ENCODE results near the gene ANKRD6.

The ANKRD6 gene

DNA sequence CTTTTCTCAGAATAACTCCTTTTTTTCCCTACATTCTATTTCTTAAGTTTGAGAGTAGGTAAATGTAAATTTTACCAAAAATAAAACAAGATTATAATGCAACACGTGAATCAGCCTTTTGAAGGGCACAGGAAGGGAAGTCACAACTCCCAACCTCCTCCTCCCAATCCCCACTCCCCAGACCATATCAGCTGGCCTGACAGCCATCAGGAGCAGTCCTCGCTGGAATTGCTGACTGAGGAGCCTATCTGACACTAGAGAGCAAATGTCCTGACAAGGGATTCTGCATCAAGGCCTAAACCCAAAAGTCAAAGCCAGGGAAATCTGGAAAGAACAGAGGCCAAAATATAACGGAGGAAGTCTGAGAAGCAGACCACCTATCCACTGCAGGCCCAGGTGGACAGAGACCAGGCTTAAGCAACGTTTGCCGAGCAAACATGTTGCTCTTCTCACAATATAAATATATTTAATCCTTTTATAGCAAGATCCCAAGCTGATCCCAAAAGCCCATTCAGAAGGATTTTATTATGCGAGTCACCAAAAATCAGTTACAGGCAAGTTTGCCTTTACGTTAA lies 23.4 kb upstream of the ANKRD6 start:
- peaks cover 11% of the 10 kb centered on the region for H3K27me3 Mint-ChIP-seq
- no peak for DNase-seq
- no peaks in the 10 kb centered on the region for H3K9me3 Mint-ChIP-seq
- no peak overlapping the region for H3K27ac Mint-ChIP-seq
- no peaks in the 10 kb centered on the region for H3K36me3 Mint-ChIP-seq (ENCODE audit: low read depth)
- H3K4me1 Mint-ChIP-seq (ENCODE audit: low read depth) = peaks cover 22% of the 10 kb centered on the region
- no peak overlapping the region for H3K4me3 Mint-ChIP-seq

DNA sequence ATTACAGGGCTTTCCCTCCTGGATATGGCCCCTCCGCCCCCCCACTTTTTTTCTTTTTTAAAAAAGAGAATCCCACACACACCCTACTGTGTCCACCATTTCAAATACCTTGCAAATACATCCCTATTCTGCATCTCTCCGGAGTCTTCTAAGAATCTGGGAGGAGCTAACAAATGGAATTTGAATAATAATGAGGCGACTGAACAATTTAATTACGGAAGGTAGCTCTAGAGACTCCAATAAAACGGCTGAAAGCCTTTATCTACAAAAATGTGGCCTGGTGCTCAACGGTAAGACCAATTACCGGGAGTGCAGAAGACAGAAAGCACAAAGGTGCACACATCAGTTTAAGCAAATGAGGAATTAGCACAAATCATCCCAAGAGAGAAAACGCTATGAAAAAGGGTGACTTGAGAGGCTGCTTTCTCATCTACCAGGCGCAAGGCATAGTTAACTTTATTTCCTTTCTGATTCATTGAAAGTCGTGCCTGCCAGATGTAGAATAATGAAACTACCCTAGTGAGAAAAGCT lies 22.7 kb upstream of the ANKRD6 start:
- H3K27me3 Mint-ChIP-seq = peaks cover 11% of the 10 kb centered on the region
- peak overlapping the region; percentile 79 for H3K4me3 Mint-ChIP-seq
- H3K4me1 Mint-ChIP-seq (ENCODE audit: low read depth) = peaks cover 22% of the 10 kb centered on the region
- H3K27ac Mint-ChIP-seq = peak overlapping the region; percentile 47
- no peaks in the 10 kb centered on the region for H3K36me3 Mint-ChIP-seq (ENCODE audit: low read depth)
- no peak for DNase-seq
- no peaks in the 10 kb centered on the region for H3K9me3 Mint-ChIP-seq

DNA sequence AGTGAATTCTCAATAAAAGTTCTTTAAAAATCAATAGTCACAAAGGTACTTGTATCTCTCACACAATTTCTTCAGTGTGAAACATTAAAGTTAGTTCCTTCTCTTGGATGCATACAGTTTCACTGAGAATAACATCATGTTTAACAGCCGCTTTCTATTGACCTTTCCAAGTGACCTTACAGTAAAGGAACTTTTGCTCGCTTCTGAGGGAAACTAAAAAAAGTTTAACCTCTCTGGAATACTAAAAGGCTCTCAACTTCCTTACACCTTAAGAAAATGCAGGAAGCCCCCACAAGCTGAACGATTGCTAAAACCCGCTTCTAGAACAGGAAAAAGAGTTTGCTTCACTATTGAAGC lies 22.2 kb upstream of the ANKRD6 start:
- Mint-ChIP-seq H3K4me1 (ENCODE audit: low read depth) (peaks cover 22% of the 10 kb centered on the region), H3K27me3 (peaks cover 11% of the 10 kb centered on the region), H3K9me3 (no peaks in the 10 kb centered on the region), H3K36me3 (ENCODE audit: low read depth) (no peaks in the 10 kb centered on the region), H3K27ac (peak overlapping the region; percentile 71), H3K4me3 (peak overlapping the region; percentile 79)
- no peak for DNase-seq

DNA sequence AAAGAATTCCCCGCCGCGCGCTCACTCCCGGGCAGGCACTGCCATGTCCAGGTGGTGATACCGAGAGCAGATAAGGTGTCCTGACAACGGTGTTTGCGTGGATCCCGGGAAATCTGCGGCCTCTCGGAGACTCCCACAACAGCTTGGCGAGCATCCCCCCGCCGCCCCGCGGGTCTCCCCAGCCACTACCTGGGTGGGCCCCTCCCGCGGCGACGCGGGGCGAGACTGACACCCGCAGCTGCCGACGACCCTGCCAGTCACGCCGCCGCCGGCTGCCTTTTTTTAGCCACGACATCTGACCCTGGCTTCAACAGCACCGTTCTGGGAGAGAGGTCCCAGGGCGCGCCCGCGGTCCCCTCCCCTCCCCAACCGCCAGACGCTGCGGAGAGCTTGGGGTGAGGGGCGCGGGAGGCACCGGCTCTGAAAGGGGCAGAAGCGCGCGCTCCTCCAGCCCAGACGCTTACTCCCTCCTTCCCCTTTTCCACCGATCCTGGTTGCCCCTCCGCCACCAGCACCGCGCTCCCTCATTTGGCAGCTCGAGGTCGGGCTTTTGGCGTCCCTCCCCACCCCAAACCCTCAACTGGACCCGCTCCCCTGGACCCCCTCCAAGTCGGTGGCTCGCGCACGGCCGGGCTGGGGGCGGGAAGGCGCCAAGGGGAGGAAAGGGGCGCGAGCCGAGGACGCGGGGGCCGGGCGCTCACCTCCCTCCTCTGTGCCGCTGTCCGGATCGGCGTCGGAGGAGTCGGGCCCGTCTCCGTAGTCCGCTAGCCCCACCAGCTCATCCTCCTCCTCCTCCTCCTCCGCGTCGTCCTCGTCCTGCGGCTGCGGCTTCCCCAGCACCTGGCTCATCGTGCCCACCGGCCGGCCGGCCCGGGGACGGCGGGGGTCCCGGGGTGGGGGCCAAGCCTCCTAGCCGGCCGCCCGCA lies 21.5 kb upstream of the ANKRD6 start:
- Mint-ChIP-seq H3K27ac (peak overlapping the region; percentile 71), H3K4me1 (ENCODE audit: low read depth) (peaks cover 22% of the 10 kb centered on the region), H3K9me3 (no peaks in the 10 kb centered on the region), H3K36me3 (ENCODE audit: low read depth) (no peaks in the 10 kb centered on the region), H3K27me3 (peaks cover 11% of the 10 kb centered on the region), H3K4me3 (peak overlapping the region; percentile 79)
- DNase-seq = peak; percentile 68

DNA sequence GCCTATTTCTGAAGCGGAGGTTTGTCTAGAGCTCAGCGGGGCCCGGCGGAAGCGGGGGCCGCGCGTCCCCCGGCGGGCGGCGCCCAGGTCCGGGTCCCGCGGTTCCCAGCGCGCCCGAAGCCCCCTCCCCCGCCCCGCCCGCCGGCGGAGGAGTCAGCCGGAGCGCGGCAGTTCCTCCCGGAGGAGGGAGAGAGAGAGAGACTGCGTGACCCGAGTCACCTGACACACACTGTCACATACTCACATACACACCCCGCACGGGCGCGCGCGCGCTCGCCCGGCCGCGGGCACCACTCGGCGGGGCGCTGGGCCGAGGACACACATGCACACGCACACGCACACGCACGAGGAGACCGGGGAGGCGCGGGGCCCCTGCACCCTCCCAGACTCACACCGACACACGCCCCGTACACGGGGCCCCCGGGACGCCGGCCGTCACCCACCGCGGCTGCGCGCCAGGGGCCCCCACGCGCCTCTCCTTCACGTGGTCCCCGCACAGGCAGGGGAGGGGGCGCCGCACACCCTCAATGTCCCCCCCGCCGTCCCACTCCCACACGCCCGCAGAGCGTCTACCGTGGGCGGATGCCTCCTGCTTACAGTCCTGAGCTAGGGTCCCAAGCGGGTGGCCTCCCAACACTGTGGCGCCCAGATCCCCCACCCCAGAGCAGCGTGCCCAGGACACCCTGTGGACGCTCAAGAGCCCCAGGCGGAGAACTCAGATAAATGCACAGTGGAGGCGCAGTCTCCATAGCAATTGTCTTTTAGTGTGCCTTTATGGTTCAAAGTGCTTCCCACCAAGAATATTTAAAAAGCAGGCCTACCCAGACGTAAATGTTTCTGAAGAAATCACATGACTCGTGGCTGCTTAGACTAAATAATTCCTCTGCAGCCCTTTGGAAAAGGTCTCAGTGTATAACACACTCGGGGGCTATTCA lies 20.6 kb upstream of the ANKRD6 start, which contains the start of gene RRAGD:
TSS of gene RRAGD (minus strand) at position 203 of the 935 bp plus-strand sequence. CDS start 280 bp downstream, outside the sequence.
- peak within 1 kb of the TSS; percentile 85 for H3K4me3 Mint-ChIP-seq
- peak within 1 kb of the TSS; percentile 88 for H3K27ac Mint-ChIP-seq
- H3K9me3 Mint-ChIP-seq = no peaks in the 10 kb centered on the region
- peak; percentile 76 for DNase-seq
- H3K27me3 Mint-ChIP-seq = peaks cover 11% of the 10 kb centered on the region
- peaks cover 22% of the 10 kb centered on the region for H3K4me1 Mint-ChIP-seq (ENCODE audit: low read depth)
- H3K36me3 Mint-ChIP-seq (ENCODE audit: low read depth) = no peaks in the 10 kb centered on the region

- Mint-ChIP-seq H3K27me3 (peaks cover 11% of the 10 kb centered on the region), H3K9me3 (no peaks in the 10 kb centered on the region), H3K27ac (peak overlapping the region; percentile 88), H3K36me3 (ENCODE audit: low read depth) (no peaks in the 10 kb centered on the region), H3K4me3 (peak overlapping the region; percentile 85), H3K4me1 (ENCODE audit: low read depth) (peaks cover 22% of the 10 kb centered on the region)
- peak; percentile 36 for DNase-seq
These were observed 19.9 kb upstream of the ANKRD6 start for GRCh38 chr6:89413006-89413400.

DNA sequence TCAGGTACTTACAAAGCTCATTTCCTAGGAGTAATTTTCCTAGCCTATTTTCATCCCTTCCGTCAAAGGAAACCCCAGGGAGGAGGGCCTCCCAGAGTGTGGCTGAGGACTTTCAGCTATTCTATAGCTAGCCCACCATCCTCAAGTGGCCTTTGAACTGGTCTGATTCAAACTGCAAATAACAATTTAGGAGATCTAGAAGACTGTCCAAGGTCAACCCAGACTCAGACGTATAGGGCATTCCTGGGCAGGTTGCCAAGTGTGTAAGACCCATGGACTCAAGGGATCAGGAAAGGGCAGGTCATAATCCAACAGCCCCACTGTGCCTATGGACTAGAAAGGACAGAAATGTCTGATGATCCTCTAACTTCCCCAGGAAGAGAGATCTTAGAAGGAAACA lies 18.7 kb upstream of the ANKRD6 start:
- no peak for DNase-seq
- Mint-ChIP-seq H3K9me3 (no peaks in the 10 kb centered on the region), H3K27me3 (peaks cover 11% of the 10 kb centered on the region), H3K4me1 (ENCODE audit: low read depth) (peaks cover 22% of the 10 kb centered on the region), H3K27ac (no peak overlapping the region), H3K4me3 (no peak overlapping the region), H3K36me3 (ENCODE audit: low read depth) (no peaks in the 10 kb centered on the region)

DNA sequence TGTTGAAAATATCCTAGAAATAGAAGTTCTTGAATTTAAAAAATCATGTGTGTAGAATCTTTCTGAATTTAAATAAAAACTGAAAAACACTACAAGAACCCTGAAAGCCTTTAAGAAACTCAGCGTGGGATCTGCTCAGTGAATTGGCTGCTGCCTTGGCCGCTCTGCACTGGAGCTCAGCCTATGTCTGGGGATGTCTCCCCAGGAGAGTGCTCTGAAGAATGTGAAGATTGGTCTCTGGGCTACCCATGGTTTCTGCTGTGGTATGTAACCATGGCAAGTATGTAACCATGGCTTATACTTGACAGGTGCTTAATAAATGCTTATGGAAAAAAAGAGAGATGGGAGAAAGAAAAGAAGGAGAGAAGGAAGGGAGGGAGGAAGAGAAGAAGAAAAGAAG lies 17.8 kb upstream of the ANKRD6 start:
- Mint-ChIP-seq H3K27me3 (peaks cover 14% of the 10 kb centered on the region), H3K4me1 (ENCODE audit: low read depth) (peaks cover 21% of the 10 kb centered on the region), H3K36me3 (ENCODE audit: low read depth) (no peaks in the 10 kb centered on the region), H3K9me3 (no peaks in the 10 kb centered on the region), H3K4me3 (no peak overlapping the region), H3K27ac (no peak overlapping the region)
- DNase-seq = no peak

DNA sequence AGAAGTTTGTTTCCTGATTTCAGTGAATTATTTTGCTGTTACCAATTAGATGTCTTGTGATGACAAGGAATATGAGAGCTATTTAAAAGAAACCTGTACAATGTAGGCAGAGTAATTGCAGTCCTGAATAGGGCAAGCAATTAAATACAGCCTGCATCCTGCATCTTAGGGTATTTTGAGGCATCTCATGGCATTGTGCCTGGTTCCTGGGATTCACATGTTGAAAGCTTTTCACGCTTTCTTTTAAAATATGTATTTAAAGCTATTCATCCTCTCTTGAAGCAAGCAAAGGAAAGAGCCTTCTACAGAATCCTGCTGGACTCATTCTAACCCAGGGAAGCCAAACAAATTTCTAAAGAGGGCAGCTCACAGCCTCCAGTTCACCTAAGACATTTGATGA lies 16.2 kb upstream of the ANKRD6 start:
- DNase-seq = no peak
- H3K27ac Mint-ChIP-seq = no peak overlapping the region
- H3K4me3 Mint-ChIP-seq = no peak overlapping the region
- no peaks in the 10 kb centered on the region for H3K9me3 Mint-ChIP-seq
- peaks cover 13% of the 10 kb centered on the region for H3K4me1 Mint-ChIP-seq (ENCODE audit: low read depth)
- H3K36me3 Mint-ChIP-seq (ENCODE audit: low read depth) = no peaks in the 10 kb centered on the region
- peaks cover 14% of the 10 kb centered on the region for H3K27me3 Mint-ChIP-seq

DNA sequence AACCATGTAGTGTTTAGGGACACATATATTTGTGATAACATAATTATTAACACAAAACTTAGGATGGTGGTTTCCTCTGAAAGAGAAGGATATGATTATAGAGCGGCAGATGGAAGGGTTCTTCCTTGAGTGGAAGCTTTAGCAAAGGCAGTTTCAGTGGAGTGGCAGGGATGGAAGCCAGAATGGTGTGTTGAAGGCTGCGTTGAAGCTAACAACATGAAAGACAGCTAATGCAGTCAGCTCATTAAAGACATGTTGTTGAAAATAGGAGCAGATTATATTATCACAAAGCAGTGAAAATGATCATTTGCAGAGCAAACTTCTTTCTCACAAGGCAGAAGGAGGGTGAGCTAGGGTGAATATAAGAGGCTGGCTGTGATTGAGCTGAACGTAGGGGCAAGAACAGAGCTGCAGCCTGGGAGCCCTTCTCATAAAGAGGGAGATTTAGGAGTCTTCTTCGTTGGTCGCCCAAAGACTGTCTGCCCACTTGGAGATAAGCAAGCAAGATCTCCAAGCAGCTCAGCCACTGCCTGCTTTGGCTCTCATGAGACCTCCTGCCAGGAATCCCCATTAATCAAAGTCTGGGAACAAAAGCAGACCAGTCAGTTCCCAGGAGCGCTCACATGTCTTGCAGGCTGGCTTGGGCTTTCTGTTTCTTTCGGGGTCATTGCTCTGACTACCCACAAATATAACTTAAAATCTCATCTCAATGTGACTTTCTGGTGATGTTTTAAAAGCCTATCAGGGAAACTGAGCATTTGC lies 2.6 kb upstream of the ANKRD6 start:
- no peaks in the 10 kb centered on the region for H3K9me3 Mint-ChIP-seq
- no peak overlapping the region for H3K4me3 Mint-ChIP-seq
- no peak for DNase-seq
- H3K27me3 Mint-ChIP-seq = peaks cover 6% of the 10 kb centered on the region
- peaks cover 21% of the 10 kb centered on the region for H3K4me1 Mint-ChIP-seq (ENCODE audit: low read depth)
- H3K36me3 Mint-ChIP-seq (ENCODE audit: low read depth) = peaks cover 2% of the 10 kb centered on the region
- no peak overlapping the region for H3K27ac Mint-ChIP-seq

DNA sequence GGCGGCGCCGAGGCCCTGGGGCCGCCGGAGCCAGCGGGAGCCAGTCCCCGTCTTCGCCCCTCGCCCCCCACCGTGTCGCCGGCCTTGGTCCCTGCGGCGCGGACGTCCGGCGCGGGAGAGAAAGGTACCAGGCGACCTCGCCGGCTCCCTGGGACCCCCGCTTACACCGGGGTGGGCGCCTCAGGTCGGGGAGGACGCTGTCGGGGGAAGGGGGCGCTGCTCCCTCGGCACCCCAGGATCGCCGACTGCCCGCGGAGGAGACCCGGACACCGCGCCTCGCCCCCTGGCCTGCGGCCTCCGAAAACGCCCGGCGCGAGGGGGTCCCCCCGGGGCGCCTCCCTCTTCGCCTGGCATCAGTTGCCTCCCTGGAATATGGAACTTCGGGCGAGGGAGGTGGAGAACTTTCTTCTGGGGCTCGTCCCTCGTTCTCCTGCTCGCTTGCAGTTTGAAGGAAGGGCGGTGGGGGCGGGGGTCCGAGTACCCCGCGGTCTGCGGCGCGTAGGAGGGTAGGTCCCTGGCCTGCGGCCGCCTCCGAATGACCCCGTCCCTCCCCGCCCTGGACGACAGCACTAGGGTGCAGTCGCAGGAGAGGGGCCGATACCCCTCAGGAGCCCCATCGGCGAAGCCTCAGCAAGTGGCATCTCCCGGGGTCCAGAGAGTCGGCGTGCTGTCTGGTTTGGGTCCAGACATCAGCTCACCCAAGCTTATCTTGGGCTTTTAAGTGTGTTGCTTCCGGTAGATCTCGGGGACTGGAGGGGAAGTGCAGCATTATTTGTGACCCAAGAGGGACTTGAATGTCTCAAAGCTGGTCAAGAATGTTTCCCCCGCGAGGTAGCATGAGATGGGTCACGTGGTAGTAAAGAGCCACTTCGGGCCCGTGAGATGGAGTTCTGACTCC lies 549 bp downstream of the ANKRD6 start:
- Mint-ChIP-seq H3K4me1 (ENCODE audit: low read depth) (peaks cover 23% of the 10 kb centered on the region), H3K27me3 (peaks cover 3% of the 10 kb centered on the region), H3K36me3 (ENCODE audit: low read depth) (peaks cover 2% of the 10 kb centered on the region), H3K27ac (peak overlapping the region; percentile 47), H3K4me3 (peak overlapping the region; percentile 77), H3K9me3 (no peaks in the 10 kb centered on the region)
- peak; percentile 61 for DNase-seq

- H3K27me3 Mint-ChIP-seq = peaks cover 3% of the 10 kb centered on the region
- H3K4me1 Mint-ChIP-seq (ENCODE audit: low read depth) = peaks cover 23% of the 10 kb centered on the region
- H3K9me3 Mint-ChIP-seq = no peaks in the 10 kb centered on the region
- H3K27ac Mint-ChIP-seq = peak overlapping the region; percentile 47
- DNase-seq = no peak
- peak overlapping the region; percentile 77 for H3K4me3 Mint-ChIP-seq
- H3K36me3 Mint-ChIP-seq (ENCODE audit: low read depth) = peaks cover 2% of the 10 kb centered on the region
These were observed 1.2 kb downstream of the ANKRD6 start for GRCh38 chr6:89434150-89434499.

DNA sequence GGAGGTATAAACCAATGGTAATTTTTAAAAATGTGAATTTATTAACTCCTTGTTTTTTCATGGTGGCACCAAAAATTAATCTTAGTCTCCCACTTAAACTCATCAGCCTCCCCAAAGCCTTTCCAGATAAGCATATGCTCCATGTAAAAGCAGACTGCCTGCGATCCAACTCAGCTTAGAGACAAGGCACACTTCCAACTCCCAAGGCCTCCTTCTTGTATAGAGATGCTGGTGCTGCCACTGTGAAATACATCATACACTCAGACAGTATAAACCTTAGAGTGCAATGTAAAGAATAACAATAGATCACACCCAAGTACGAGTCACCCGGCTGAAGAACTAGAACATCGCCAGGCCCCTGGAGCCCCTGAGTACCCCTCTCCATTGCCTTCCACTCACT lies 2.0 kb downstream of the ANKRD6 start:
- Mint-ChIP-seq H3K36me3 (ENCODE audit: low read depth) (peaks cover 2% of the 10 kb centered on the region), H3K9me3 (no peaks in the 10 kb centered on the region), H3K4me1 (ENCODE audit: low read depth) (peaks cover 23% of the 10 kb centered on the region), H3K27ac (no peak overlapping the region), H3K27me3 (peaks cover 3% of the 10 kb centered on the region), H3K4me3 (no peak overlapping the region)
- DNase-seq = no peak

All from activated T-cell treated with anti-CD3 and anti-CD28 coated beads, Interleukin-2, amount 50 U/mL, for 24 hours (primary cell).